Ammon's horn (tissue), 1 donor: ENCODE measurements around the gene DLGAP5.

Experiments used
- DNase-seq: peaks from one replicate; pipeline ENCODE4 v3.0.0-alpha.2; 2016; ENCODE audit warnings: low spot score

Gene DLGAP5

DNA sequence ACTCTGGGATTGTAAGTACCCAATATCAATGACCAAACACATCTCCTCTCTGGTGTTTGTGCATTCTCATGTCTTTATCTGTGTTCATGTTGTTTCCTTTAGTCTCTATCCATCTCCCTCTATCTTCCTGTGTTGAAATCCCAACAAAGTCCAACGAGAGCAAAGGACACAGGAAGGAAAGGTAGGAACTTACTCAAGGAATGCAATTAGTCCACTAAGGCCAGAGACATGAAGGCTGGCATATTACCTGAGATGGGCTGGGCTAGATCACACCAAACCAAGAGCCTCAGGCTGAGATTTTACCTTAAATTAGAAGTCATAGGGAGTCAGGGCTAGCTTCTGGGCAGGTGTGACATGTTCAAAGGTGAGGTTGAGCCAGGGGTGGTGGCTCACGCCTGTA lies 76.7 kb downstream of the DLGAP5 start:
- no peak for DNase-seq

DNA sequence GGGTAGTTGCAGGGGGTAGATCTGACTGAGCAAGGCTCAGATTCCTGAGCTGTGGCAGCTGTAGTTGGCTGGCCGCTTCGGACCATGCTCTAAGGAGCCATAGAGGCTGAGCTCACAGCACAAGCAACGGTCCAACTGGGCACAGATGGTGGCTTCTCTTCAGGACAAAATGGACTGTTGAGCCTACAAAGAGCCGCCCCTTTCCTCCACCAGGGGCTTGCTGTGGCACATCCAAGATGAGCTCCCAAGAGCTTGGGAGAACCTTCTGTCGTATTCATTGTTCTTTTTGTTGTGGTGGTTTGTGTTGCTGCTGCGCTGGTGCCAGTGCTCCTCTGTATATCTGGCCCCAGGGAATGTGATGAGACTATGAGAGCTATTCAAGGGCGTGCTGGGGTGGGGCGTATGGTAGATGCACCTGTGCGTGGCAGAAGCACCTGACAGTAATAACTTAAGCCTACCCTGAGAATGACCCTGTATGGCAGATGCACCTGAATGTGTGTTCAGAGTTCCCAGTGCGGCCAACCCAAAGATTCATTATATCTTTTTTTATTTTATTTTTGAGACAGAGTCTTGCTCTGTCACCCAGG lies 80.2 kb downstream of the DLGAP5 start:
- no peak for DNase-seq

DNA sequence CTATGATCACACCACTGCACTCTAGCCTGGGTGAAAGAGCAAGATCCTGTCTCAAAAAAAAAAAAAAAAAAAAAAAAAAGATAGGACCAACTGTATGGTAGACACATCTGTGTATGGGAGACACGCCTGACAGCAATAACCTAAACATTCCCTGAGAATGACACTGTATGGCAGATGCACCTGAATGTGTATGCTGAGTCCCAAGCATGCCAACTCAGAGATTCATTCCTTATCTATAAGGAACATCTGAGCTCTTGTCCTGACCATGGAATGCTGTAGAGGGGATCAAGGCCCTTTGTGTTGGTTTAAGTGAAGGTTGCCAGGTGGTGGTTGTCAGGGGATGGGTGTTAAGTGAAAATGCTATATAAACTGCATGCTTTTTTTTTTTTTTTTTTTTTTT lies 81.5 kb downstream of the DLGAP5 start:
- no peak for DNase-seq

GRCh38 chr14:55107766-55108554 lies 83.4 kb downstream of the DLGAP5 start:
- DNase-seq, result peak; percentile 45

DNA sequence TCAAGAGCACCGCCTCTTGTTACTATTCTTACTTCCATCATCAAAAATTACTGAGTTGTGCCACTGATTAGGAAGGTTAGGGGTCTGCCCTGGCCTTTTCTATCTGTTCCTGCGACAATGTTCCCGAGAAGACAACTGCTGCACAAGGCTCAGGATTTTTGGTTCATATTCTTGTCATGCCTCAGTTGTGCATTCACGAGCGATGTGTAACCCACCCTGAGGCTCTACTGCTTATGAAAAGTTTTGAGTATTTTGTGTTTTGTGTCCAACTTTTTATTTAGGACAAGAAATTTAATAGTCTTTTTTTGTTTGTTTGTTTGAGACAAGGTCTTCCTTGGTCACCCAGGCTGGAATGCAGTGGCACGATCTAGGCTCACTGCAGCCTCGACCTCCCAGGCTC lies 85.4 kb downstream of the DLGAP5 start:
- no peak for DNase-seq

GRCh38 chr14:55103971-55104954 lies 87.1 kb downstream of the DLGAP5 start:
- peak; percentile 34 for DNase-seq

- no peak for DNase-seq
These were observed 88.3 kb downstream of the DLGAP5 start for GRCh38 chr14:55103005-55103640.

GRCh38 chr14:55102141-55102621 lies 89.2 kb downstream of the DLGAP5 start:
- DNase-seq, result peak; percentile 88

DNA sequence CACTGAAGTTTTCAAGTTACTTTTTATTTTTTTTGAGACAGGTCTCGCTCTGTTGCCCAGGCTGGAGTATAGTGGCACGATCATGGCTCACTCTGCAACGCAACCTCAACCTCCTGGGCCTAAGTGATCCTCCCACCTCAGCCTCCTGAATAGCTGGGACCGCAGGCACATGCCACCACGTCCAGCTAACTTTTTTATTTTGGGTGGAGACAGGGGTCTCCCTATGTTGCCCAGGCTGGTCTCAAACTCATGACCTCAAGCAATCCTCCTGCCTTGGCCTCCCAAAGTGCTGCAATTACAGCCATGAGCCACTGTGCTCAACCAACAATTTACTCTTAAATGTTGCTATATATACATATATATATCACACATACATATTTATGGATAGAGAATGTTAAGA lies 89.7 kb downstream of the DLGAP5 start:
- no peak for DNase-seq

GRCh38 chr14:55099756-55100155 lies 91.6 kb downstream of the DLGAP5 start:
- DNase-seq, result no peak

DNA sequence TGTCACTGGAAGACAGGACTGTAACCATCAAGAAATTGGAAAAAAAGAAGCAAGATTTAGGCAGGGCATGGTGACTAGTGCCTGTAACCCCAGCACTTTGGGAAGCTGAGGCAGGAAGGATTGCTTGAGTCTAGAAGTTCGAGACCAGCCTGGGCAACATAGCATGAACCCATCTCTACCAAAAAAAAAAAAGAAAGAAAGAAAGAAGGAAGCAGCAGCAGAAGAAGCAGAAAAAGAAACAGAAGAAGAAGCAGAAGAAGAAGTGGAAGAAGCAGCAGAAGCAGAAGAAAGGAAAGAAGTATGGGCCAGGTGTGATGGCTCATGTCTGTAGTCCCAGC lies 92.9 kb downstream of the DLGAP5 start:
- no peak for DNase-seq
